Activated CD4-positive, alpha-beta T cell treated with anti-CD3 and anti-CD28 coated beads for 24 hours (primary cell): ENCODE results near the gene BTN2A1.
"Not testable (repeated sequence)": the region's sequence is repeated elsewhere in the genome, so short reads cannot be mapped to it uniquely, and the experiment has no call there.

Experiments
- DNase-seq, 2 donors: peaks; one replicate each; pipeline ENCODE4 v3.0.0-alpha.2; 2020; ENCODE audit warnings: low read depth in 2 of 2

BTN2A1 gene

DNA sequence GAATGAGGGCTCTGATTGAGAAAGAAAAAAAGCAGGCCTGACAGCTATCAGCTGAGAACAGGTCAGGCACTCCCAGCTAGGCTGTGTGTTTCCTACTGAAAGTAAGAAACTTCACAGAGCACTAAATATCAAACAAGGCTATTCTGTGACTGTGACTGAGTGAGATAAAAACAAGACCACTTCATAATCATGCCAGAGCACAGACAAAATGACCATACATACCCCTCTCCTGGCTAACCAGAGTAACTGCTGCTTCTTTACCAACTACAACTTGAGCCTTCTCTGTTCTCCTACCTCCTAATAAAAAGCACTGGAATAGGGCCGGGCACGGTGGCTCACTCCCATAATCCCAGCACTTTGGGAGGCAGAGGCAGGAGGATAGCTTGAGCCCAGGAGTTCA lies 35.5 kb downstream of the BTN2A1 start:
- no peak for DNase-seq

DNA sequence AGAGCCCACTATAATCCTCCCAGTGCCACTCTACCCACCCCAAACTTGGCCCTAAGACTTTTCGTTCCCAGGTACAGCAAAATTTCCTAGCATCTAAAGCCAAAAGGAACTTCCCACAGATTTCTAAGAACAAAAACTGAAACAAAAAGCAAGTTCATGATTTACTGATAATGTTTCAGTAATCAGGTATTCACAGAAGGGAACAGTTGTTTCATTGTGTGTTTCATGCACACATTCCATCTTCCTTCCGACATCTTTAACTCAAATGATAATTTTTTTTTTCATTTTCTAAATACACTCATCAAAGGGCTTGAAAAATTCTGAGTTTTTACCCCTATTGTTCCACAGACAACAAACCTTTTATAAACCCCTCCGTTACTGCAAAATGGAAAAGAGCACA lies 36.4 kb downstream of the BTN2A1 start:
- no peak for DNase-seq

DNA sequence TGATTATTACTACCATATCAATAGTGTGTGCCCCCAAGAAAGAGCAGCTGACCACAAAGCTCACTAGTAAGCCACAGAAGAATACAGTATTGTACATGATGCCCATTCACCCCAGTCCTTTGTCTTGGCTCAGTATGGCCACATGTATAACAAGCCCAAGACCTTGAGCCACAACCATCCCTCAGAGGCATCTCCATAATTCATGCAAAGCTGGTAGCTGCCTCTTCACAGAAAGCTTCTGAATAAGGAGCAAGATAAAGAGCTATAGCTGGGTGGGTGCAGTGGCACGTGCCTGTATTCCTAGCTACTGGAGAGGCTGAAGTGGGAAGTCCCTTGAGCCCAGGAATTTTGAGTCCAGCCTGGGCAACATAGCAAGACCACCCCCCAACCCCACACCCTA lies 37.5 kb downstream of the BTN2A1 start:
- DNase-seq, result no peak

DNA sequence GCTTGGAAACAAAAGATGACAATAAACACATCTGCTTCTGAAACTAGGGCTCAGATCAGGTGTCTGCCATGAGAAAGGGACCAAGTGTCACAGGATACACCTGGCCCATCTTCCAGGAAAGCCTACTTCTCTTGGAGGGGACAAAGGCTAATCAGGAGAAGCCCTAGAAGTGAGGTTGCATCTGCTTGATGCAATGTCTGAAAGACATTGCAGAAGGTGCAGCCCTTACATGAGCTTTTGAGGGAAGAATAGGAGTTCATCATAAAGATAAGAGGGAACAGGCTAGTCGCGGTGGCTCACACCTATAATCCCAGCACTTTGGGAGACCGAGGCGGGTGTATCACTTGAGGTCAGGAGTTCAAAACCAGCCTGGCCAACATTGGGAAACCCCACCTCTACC lies 39.9 kb downstream of the BTN2A1 start:
- no peak for DNase-seq

DNA sequence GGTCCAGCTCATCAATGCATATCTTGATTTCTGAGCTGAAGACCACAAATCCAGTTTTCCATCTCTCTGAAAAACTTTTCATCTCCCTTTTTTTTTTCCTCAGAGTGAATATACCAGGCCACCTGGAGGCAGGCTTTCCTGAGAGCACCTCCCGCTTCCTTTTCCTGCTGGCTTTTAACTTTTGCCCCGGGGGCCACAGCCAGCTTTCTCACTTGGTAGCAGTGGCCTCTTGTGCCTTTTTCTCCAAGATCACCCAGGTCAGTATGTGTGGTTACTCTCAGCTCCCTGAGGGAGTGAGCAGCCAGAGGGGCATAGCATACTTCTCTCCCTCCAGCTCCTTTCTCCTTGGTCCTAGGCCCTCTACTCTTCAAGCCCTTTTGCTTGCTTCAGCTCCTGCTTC lies 42.3 kb downstream of the BTN2A1 start, which contains the start of gene BTN1A1:
Gene BTN1A1 (plus strand): TSS at position 202 of the 400 bp plus-strand sequence. CDS start 984 bp downstream, outside the sequence.
- DNase-seq, result no peak

DNA sequence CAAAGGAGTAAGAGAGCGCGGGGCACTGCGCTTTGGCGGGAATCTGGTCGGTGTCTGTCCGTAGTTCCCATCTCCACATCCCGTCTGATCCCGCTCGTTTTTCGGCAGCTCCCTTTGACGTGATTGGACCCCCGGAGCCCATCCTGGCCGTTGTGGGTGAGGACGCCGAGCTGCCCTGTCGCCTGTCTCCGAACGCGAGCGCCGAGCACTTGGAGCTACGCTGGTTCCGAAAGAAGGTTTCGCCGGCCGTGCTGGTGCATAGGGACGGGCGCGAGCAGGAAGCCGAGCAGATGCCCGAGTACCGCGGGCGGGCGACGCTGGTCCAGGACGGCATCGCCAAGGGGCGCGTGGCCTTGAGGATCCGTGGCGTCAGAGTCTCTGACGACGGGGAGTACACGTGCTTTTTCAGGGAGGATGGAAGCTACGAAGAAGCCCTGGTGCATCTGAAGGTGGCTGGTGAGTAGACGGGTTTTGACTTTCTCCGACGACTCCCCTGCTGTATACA lies 43.8 kb downstream of the BTN2A1 start:
- DNase-seq, result peak in 1 of 2 donors; percentile 19

DNA sequence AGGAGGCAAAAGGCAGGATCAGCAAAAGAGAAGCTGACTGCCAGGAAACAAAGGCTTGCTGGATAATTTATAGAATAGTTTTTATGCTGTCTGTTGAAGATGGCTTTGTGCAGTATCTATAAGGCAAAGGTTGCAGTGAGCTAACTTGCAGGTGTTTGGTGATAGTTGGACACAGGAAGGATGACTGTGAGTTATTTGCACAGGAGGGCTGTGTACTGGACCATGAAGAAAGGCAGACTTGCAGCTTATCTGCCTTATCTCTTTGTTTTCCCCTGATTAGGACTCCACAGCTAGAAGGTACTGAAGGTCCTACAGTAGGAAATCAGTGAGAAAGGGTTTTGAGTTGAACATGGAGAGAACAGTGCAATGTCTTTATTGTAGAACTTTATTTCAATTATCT lies 44.4 kb downstream of the BTN2A1 start:
- DNase-seq, result no peak

DNA sequence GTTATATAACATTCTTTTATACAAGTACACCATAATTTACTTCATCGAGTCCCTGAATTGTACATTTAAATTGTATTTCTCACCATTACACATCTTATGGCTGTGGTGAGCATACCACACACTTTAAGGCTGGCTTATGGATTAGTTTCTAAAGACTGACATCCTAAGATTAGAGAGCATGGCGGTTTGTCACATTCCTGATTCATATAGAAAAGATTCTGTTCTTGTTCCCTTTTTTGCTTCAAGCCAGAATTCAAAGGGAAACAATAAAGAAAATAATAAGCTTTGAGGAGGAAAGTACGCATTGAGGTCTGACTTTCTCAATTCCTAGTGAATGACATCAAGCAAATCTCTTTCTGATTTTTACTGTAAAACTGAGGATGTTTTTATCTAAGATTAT lies 44.9 kb downstream of the BTN2A1 start:
- DNase-seq, result no peak

DNA sequence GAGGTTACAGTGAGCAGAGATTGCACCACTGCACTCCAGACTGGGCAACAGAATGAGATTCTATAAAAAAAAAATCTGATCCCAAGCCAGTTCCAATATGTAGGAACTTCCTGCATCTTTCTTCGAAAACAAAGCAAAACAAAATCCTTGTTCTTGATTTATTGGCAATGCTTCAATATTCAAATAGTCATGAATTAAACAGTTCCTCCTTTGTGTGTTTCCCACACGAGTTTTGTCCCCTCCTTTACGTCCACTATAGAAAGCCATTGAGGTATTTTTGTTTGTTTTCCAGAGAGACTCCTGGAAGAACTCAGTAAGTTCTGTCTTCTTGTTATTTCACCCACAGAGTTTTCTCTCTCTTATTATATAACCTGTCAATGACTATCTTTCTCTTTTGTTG lies 49.9 kb downstream of the BTN2A1 start:
- DNase-seq, result no peak

DNA sequence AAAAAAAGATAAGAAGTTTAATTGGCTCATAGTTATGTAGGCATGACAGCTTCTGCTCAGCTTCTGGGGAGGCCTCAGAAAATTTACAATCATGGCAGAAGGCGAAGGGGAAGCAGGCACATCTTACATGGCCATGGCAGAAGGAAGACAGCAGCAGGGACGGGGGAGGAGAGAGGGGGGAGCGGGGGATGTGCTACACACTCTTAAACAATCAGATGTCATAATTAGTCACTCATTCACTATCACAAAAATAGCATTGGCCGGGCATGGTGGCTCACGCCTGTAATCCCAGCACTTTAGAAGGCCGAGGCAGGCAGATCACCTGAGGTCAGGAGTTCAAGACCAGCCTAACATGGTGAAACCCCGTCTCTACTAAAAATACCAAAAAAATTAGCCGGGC lies 53.3 kb downstream of the BTN2A1 start:
- DNase-seq, result not testable (repeated sequence)

DNA sequence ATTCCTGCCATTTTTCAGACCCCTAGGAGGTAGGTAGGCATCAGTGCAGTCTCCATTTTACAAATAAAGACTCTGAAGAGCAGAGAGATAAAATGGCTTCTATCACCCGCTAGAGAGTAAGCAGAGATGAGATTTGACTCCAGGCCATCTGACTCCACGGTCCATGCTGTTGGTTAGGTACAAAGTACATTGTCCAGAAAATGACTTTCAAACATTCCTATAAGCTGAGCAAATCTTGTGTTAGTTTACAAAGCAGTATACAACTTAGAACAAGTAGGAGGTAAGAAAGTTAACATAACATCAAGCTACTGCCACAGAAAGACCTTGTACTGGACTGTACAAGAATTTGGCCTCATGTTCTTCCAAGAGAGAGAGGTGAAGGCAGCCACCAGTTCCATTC lies 57.2 kb downstream of the BTN2A1 start:
- DNase-seq, result no peak

DNA sequence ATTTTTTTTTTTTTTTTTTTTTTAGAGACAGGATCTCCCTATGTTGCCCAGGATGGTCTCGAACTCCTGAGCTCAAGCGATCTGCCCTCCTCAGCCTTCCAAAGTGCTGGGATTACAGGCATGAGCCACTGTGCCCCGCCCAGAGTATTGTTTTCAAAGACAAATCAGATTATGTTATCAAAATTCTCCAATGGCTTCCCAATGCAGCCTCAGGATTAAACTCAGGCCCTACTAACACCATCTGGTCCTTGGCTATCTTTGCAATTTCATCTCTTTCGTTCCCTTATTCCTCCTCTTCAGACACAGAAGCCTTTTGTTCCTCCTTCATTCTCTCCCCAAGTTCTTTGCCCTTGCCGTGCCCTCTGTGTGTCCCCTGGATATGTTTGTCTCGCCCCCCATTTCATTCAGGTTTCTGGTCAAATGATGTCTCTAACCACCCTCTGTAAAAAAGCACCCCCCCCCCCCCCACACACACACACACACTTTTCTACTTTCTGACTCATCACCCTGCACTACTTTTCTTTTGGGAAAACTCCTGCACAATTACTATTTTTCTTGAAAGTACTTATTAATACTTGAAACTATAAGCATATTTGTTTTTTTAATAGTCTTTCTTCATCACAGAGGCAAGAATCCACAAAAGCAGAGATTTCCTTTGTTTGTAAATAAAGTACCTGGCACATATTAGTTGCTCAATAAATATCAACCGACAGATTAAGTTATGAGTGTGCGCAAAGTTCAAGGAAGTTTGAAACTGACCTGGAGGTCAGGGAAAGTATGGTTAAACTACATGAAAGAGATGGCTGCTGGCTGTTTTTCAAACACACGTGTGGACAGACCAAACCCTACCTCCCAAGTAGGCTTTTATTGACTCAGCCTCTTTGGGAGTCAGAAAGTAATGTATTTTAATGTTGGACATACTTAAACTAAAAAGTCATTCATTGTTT lies 59.0 kb downstream of the BTN2A1 start:
- DNase-seq, result no peak
